K562 (cell line): ENCODE results near the gene ARNT2. TPM values are rescaled to one million over a fixed set of nuclear protein-coding genes. Genes with fewer than 3 reads are reported as not detected.

Experiments
- ATAC-seq: fragments of 200-7000 bp; cut with Tn5 transposase; 3 replicates; pipeline ENCODE4 v1.9.1; 2020; ENCODE audit warnings: moderate library complexity
- BruUV-seq: library from RNA; stranded (reverse); fragments of 400-500 nt; replicated peaks from 2 replicates; lab custom pipeline; 2021; lab: Mats Ljungman, UMichigan
- CTCF ChIA-PET: fragments of 300-600 bp; formaldehyde crosslinking; extraction: SDS; loops from one replicate; lab custom pipeline; 2021; ENCODE audit warnings: low intra/inter-chr PET ratio; lab: Yijun Ruan, JAX
- POLR2A ChIA-PET: fragments of 300-600, 350-650 bp; sonication (Branson Sonifier 250); formaldehyde crosslinking; extraction: SDS; loops from one replicate; lab custom pipeline; 2021; ENCODE audit warnings: antibody characterized with exemption, inconsistent platforms; lab: Yijun Ruan, JAX
- DNase-seq, 4 experiments: peaks; one replicate each; pipeline versions ENCODE4 v3.0.0 to v3.0.0-alpha.2; 2011 to 2018; ENCODE audit warnings: low spot score in 3 of 4, mixed read lengths in 3 of 4; ENCODE audit errors: extremely low read depth in 1 of 4
- FAIRE-seq: peaks from 2 replicates; lab custom pipeline; 2011; peaks lifted over from hg19 to GRCh38; lab: Jason Lieb, UNC
- H2AFZ ChIP-seq: 2 replicates; pipeline ENCODE4 v1.6.0; 2011; ENCODE audit warnings: low read depth, low read length, control low read depth, inconsistent platforms
- H3K27ac ChIP-seq: fragments of 200-600 bp; 3 replicates; pipeline ENCODE4 v1.8.0; 2011; ENCODE audit warnings: low read depth, mild to moderate bottlenecking, control low read depth, inconsistent platforms, low read length, moderate library complexity, mixed read lengths; ENCODE audit errors: extremely low read depth
- H3K27me3 ChIP-seq, 2 experiments: fragments of 300-600 bp in 1 of 2; 2 replicates in 1 of 2; 3 replicates in 1 of 2; pipeline versions ENCODE4 v1.6.0 to v1.8.0; 2011; ENCODE audit warnings: inconsistent platforms in 2 of 2, low read length in 2 of 2, mild to moderate bottlenecking in 1 of 2, mixed read lengths in 1 of 2, moderate library complexity in 1 of 2; ENCODE audit not compliant: control insufficient read depth in 2 of 2, insufficient read depth in 2 of 2
- H3K36me3 ChIP-seq: fragments of 300-600 bp; 3 replicates; pipeline ENCODE4 v1.8.0; 2011; ENCODE audit warnings: mild to moderate bottlenecking, low read length, inconsistent platforms; ENCODE audit not compliant: control insufficient read depth, insufficient read depth
- H3K4me1 ChIP-seq, 2 experiments: fragments of 200-600 bp in 1 of 2; replicated peaks in 1 of 2; 2 replicates in 1 of 2; 3 replicates in 1 of 2; pipeline versions ENCODE4 v1.5.1 to v1.8.0; 2011; ENCODE audit warnings: inconsistent platforms in 2 of 2, low read length in 2 of 2, mild to moderate bottlenecking in 1 of 2, mixed read lengths in 1 of 2, moderate library complexity in 1 of 2; ENCODE audit not compliant: control insufficient read depth in 2 of 2, insufficient read depth in 2 of 2
- H3K4me2 ChIP-seq: 2 replicates; pipeline ENCODE4 v1.6.1; 2011; ENCODE audit warnings: low read length, control low read depth, inconsistent platforms, mixed read lengths; ENCODE audit not compliant: insufficient read depth
- H3K4me3 ChIP-seq: fragments of 200-600 bp; sonication (generic), shearing (Covaris generic); 2 replicates; pipeline ENCODE4 v1.5.1; 2016; ENCODE audit warnings: control low read depth, inconsistent platforms
- H3K79me2 ChIP-seq: fragments of 200-600 bp; 3 replicates; pipeline ENCODE4 v1.8.0; 2011; ENCODE audit warnings: low read length, inconsistent platforms; ENCODE audit not compliant: control insufficient read depth, insufficient read depth
- H3K9ac ChIP-seq, 2 experiments: 2 replicates each; pipeline versions ENCODE4 v1.6.0 to v1.6.1; 2011; ENCODE audit warnings: low read depth in 2 of 2, low read length in 2 of 2, control low read depth in 1 of 2, inconsistent platforms in 1 of 2, mild to moderate bottlenecking in 1 of 2, mixed read lengths in 1 of 2; ENCODE audit not compliant: insufficient read depth in 1 of 2
- H3K9me1 ChIP-seq: one replicate; pipeline ENCODE4 v1.6.0; 2011; ENCODE audit warnings: inconsistent platforms, mild to moderate bottlenecking, low read length, moderate library complexity; ENCODE audit not compliant: control insufficient read depth, insufficient read depth
- H3K9me3 ChIP-seq: replicated peaks from 2 replicates; pipeline ENCODE4 v1.5.1; 2011; ENCODE audit warnings: low read depth, low read length, inconsistent platforms; ENCODE audit not compliant: control insufficient read depth, insufficient read depth
- H4K20me1 ChIP-seq: replicated peaks from 2 replicates; pipeline ENCODE4 v1.6.1; 2011; ENCODE audit warnings: low read length, inconsistent platforms, mixed read lengths; ENCODE audit not compliant: control insufficient read depth, insufficient read depth
- DDX20 ChIP-seq: fragments of 450-650 bp; IDR thresholded peaks from 2 replicates; pipeline ENCODE4 v1.6.1; 2016; ENCODE audit warnings: missing genetic modification characterization, low read depth, mild to moderate bottlenecking, missing compliant biosample characterization, moderate library complexity
- GTF2F1 ChIP-seq: IDR thresholded peaks from 2 replicates; pipeline ENCODE4 v1.6.1; 2011; ENCODE audit warnings: low read depth, low read length, improper control_type of control experiment
- HNRNPUL1 ChIP-seq: fragments of 200-400 bp; formaldehyde crosslinking; IDR thresholded peaks from 2 replicates; pipeline ENCODE4 v1.6.1; 2017; ENCODE audit warnings: low read length
- NKRF ChIP-seq: fragments of 450-650 bp; IDR thresholded peaks from 2 replicates; pipeline ENCODE4 v1.6.1; 2016; ENCODE audit warnings: borderline replicate concordance
- RBBP5 ChIP-seq: fragments of 200-600 bp; sonication (generic); IDR thresholded peaks from 2 replicates; pipeline ENCODE4 v1.6.1; 2012; ENCODE audit warnings: borderline replicate concordance, mild to moderate bottlenecking, low read length, control low read depth, inconsistent platforms; ENCODE audit not compliant: insufficient read depth, poor library complexity, severe bottlenecking
- SMARCE1 ChIP-seq: fragments of 450-650 bp; IDR thresholded peaks from 2 replicates; pipeline ENCODE4 v1.7.1; 2016; ENCODE audit warnings: mild to moderate bottlenecking
- ZBTB43 ChIP-seq: sonication (generic); formaldehyde crosslinking; IDR thresholded peaks from 2 replicates; pipeline ENCODE4 v1.8.0; 2023; ENCODE audit warnings: mild to moderate bottlenecking, missing genetic modification reagents
- ZBTB49 ChIP-seq: sonication (generic); formaldehyde crosslinking; IDR thresholded peaks from 2 replicates; pipeline ENCODE4 v1.8.0; 2022; ENCODE audit warnings: missing genetic modification reagents, mild to moderate bottlenecking, borderline replicate concordance
- ZKSCAN1 ChIP-seq: fragments of 150-350 bp; IDR thresholded peaks from 2 replicates; pipeline ENCODE4 v1.6.1; 2016; ENCODE audit warnings: low read depth, low read length
- ZSCAN32 ChIP-seq: fragments of 450-650 bp; formaldehyde crosslinking; IDR thresholded peaks from 2 replicates; pipeline ENCODE4 v1.4.0; 2020; ENCODE audit warnings: mild to moderate bottlenecking, moderate library complexity
- WGBS: fragments of 100-300 bp; shearing (Covaris generic); methylation state at CpG from one replicate; pipeline ENCODE4 v1.1.6; 2016; ENCODE audit warnings: low coverage, mixed read lengths; ENCODE audit not compliant: insufficient coverage; ENCODE audit errors: missing lambda C conversion rate; 5-methylcytosine and 5-hydroxymethylcytosine counted together
- in situ Hi-C: fragments of 300-500 bp; cut with MboI; formaldehyde crosslinking; loops from 4 replicates; pipeline ENCODE4 v1.15.0; 2018; ENCODE audit warnings: inconsistent platforms, mixed read lengths
- intact Hi-C: fragments of 100-400 bp; cut with micrococcal nuclease; formaldehyde crosslinking; loops from 2 replicates; pipeline ENCODE4 v1.14.2; 2022
- polyA plus RNA-seq, 8 experiments: library from polyadenylated mRNA; depleted of rRNA in 4 of 8; stranded (reverse) in 5 of 8; unstranded in 3 of 8; fragments of >200 nt; fragmentation: Nextera tagmentation in 2 of 8; fragmentation: Illumina TruSeq in 1 of 8; extraction: Ambion mirVana in 2 of 8; extraction: Trizol in 1 of 8; gene quantifications; 2 replicates each; pipeline versions ENCODE4 v1.2.1 to v1.2.3, GENCODE V29; 2011 to 2014; ENCODE audit warnings: inconsistent platforms in 1 of 8, missing spikeins in 1 of 8
- total RNA-seq, 7 experiments: library from RNA; depleted of rRNA in 6 of 7; stranded (reverse); fragments of >200 nt in 6 of 7; fragmentation: Illumina TruSeq in 2 of 7; extraction: Trizol in 2 of 7; gene quantifications; 2 replicates each; pipeline versions ENCODE4 v1.2.1 to v1.2.3, GENCODE V29; 2011 to 2021; ENCODE audit warnings: low replicate concordance in 1 of 7

ARNT2 gene
- total and polyA plus RNA-seq, 9 of the 15 experiments (the other 6 are each of a cell fraction or from before 2014, with no cell fraction given): 0.01 TPM; not detected in 8

- no peak for TF ChIP-seq ZSCAN32
Observed at GRCh38 chr15:80462111-80462510, 57.9 kb downstream of the ARNT2 start (continued).

- CTCF ChIA-PET: no interaction called here
- Histone ChIP-seq H2AFZ (no peak overlapping the region), H3K9me1 (no peaks in the 10 kb centered on the region), H3K36me3 (no peaks in the 10 kb centered on the region), H4K20me1 (no peaks in the 10 kb centered on the region; the same call in 1 of the 2 replicates), H3K4me1 (no peaks in the 10 kb centered on the region), H3K4me2 (no peak overlapping the region), H3K27me3 (peaks cover 5 to 34% of the 10 kb centered on the region in 2 experiments; a peak in 4 of 5 replicates), H3K27ac (no peak overlapping the region), H3K4me3 (no peak overlapping the region), H3K9ac (no peak overlapping the region), H3K9me3 (no peaks in the 10 kb centered on the region), H3K79me2 (no peaks in the 10 kb centered on the region)
- ATAC-seq (no peak), DNase-seq (no peak), FAIRE-seq (no peak)
- BruUV-seq: no TSS peak
- POLR2A ChIA-PET: interaction anchor here (0.6 kb wide), 1 partner anchor 8 kb away, joined by 3 read pairs; no protein-coding TSS in a partner anchor
- intact Hi-C loops: no loop called here
- 3% methylated on average over 8 of the region's 8 CpGs for WGBS
- in situ Hi-C loops: loop anchor here (25.0 kb wide), 1 partner anchor 649 kb away; no protein-coding TSS in a partner anchor
- TF ChIP-seq RBBP5 (no peak), ZBTB43 (CRISPR knock-in tag) (no peak), GTF2F1 (no peak), HNRNPUL1 (no peak), SMARCE1 (no peak), DDX20 (tag) (no peak), ZKSCAN1 (no peak), ZBTB49 (CRISPR knock-in tag) (no peak), NKRF (no peak)
Observed at GRCh38 chr15:80462836-80463512, 58.8 kb downstream of the ARNT2 start.
